Activated CD4-positive, alpha-beta T cell treated with anti-CD3 and anti-CD28 coated beads, Interleukin-2, amount 50 U/mL, for 24 hours (primary cell): Measurements from ENCODE around the gene ARSG.
"Not testable (repeated sequence)": the region's sequence is repeated elsewhere in the genome, so short reads cannot be mapped to it uniquely, and the experiment has no call there.

Experiments
- DNase-seq, 2 donors: peaks; one replicate each; pipeline ENCODE4 v3.0.0-alpha.2; 2020; ENCODE audit warnings: low read depth in 1 of 2, low spot score in 1 of 2

ARSG gene

GRCh38 chr17:68304706-68305105 lies 13.4 kb downstream of the ARSG start:
- no peak for DNase-seq

DNA sequence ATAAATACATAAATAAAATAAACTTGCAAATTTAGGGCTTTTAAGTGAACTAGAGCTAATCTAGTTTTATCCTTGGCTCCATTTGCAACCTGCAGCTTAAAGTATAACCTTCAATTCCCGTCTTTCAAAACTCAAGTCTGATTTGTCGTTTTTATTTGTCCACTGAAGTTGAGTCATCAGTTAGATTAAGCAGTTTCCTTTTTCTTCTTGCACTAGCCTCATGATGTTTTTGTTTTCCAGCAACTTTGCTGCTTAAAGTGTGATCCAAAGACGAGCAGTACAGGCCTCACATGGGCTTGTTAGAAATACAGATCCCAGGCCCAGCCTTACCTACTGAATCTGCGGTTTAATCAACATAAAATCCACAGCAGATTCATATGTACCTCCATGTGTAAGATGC lies 13.8 kb downstream of the ARSG start:
- no peak for DNase-seq

DNA sequence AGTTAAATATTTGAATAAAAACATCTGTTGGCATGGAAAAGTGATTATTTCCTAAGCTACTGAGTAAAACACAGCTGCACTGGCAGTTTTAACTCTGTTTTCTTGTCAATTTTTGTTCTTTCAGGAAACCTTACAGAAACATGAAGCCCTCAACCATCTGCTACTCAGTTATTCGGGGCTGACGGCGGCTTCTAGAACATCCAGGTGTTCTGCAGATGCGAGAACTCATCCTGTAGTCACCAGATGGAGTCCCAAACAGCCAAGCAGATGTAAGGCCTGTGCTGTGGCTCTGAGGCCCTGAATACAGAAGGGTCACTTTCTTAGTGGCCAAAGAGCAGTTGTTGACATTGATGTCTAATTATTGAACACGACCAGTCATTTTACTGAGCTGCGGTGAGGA lies 15.5 kb downstream of the ARSG start:
- no peak for DNase-seq

- no peak for DNase-seq
Observed at GRCh38 chr17:68307443-68307842, 16.1 kb downstream of the ARSG start.

GRCh38 chr17:68308486-68308885 lies 17.2 kb downstream of the ARSG start:
- DNase-seq: not testable (repeated sequence)

- DNase-seq: not testable (repeated sequence)
Observed at GRCh38 chr17:68309066-68309670, 17.9 kb downstream of the ARSG start.

- peak in 1 of 2 donors; percentile 32 for DNase-seq
Observed at GRCh38 chr17:68310152-68310551, 18.9 kb downstream of the ARSG start.

- DNase-seq: no peak
Observed at GRCh38 chr17:68314916-68315535, 23.7 kb downstream of the ARSG start.

DNA sequence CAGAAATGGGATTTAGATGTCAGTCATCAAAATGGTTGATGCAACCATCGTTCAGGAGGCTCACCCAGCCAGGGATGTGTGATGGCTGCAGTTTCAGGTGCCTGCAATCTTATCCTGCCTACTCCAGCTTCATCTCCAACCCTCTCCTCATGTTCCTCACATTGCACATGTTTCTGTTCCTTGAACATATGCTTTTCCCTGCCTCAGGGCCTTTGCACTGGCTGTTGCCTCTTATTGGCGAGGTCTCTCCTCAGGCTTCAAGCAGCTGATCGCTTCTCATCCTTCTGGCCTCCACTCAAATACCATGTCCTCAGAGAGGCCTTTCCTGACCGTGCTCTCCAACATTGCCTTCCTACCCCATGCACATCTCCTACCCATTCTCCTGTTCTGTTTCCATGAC lies 24.6 kb downstream of the ARSG start:
- no peak for DNase-seq

- no peak for DNase-seq
Observed at GRCh38 chr17:68317458-68317857, 26.2 kb downstream of the ARSG start.

- DNase-seq: no peak
Observed at GRCh38 chr17:68318103-68318991, 27.1 kb downstream of the ARSG start.

DNA sequence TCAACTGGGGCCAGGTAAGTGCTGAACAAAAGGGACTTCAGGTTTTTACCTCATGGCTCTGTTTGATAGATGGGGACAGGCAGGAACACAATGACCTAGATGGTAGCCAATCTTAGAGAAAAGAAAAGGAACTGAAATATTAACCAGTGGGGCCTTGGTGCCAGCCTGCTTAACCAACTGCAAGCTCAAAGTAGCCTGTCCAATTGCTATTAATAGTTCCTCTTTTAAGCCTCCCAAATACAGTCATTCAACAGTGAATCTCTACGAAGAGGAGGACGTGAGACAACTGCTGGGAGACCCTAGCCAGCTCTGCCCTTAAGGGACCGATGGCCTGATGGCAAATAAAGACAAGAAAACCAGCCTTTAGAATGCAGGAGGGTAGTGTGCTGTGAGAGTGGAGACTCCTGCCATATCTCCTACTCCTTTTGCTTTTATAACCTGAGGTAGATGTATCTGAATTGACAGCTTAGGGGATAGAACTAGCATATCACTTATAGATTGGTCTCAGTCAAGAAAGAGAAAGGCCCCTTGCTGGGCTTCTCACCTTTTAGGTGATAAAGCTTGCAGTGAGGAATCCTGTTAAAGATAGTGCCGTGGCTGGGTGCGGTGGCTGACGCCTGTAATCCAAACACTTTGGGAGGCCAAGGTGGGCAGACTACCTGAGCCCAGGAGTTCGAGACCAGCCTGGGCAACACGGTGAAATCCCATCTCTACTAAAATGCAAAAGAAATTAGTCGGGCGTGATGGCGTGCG lies 28.3 kb downstream of the ARSG start:
- no peak for DNase-seq

- DNase-seq: no peak
Observed at GRCh38 chr17:68320311-68320865, 29.1 kb downstream of the ARSG start.

DNA sequence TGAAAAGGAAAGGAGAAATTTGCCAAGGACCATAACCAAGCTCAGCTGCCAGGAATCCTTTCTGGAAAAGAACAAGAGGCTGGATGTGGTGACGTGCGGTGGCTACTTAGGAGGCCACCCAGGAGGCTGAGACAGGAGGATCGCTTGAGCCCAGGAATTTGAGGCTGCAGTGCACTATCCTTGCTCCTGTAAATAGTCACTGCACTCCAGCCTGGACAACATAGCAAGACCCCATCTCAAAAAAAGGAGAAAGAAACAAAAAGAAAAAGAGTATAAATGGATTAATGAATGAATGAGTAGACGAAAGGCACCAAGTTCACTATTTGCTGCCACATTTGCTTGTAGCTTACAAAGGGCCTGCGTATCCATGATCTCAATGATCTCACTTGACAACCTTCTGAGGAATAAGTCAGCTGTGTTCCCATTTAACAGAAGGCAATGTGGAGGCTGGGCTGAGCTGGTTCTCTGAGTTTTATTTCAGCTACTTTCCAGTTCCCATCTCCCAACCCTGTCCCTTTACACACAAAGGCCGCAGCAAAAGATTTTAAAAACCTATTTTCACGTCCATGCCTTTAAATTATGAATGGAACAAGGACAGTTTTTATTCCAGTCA lies 29.8 kb downstream of the ARSG start:
- no peak for DNase-seq

GRCh38 chr17:68321556-68321954 lies 30.3 kb downstream of the ARSG start:
- no peak for DNase-seq

- DNase-seq: no peak
Observed at GRCh38 chr17:68322630-68323029, 31.3 kb downstream of the ARSG start.

DNA sequence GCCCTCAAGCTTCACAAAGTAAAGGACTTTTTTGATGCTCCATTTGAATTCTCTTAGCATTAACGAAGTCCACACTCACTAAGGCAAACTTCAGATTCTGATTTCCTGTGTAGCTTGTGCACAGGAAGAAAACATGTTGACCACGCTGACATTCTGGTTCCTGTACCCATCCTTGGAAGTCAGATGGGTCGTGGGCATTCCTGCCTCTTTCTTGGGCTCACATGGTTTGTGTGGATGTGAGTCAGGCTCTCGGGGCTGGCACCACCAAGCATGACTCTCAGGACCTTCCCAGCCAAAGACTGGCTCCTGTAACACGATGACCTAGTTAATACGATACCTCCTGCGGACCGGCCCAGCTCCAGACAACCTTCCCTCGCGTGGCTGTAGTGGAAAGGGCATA lies 32.8 kb downstream of the ARSG start:
- DNase-seq: no peak

GRCh38 chr17:68324654-68325336 lies 33.5 kb downstream of the ARSG start:
- no peak for DNase-seq

- DNase-seq: no peak
Observed at GRCh38 chr17:68325961-68326360, 34.7 kb downstream of the ARSG start.

- no peak for DNase-seq
Observed at GRCh38 chr17:68326681-68327080, 35.4 kb downstream of the ARSG start.
